Lower lobe of right lung (tissue), 2 donors: ENCODE data around the gene LIMS3. TPM values are rescaled to one million over a fixed set of nuclear protein-coding genes. Genes with fewer than 3 reads are reported as not detected.
A peak's percentile ranks its signal among the peaks of the same experiment; 100 is the strongest.
"Not testable (repeated sequence)": the region's sequence is repeated elsewhere in the genome, so short reads cannot be mapped to it uniquely, and the experiment has no call there.

Experiments used
- ATAC-seq, 2 donors: fragments of 200-7000 bp; cut with Tn5 transposase; one replicate each; pipeline ENCODE4 v1.9.1; 2020 to 2022; ENCODE audit warnings: mild to moderate bottlenecking in 2 of 2, moderate library complexity in 2 of 2
- DNase-seq: peaks from one replicate; pipeline ENCODE4 v3.0.0-alpha.2; 2020
- H3K27ac ChIP-seq: fragments of 200-600 bp; one replicate; pipeline ENCODE4 v1.8.0; 2022
- H3K27me3 ChIP-seq: fragments of 200-600 bp; one replicate; pipeline ENCODE4 v1.8.0; 2022; ENCODE audit warnings: low read depth
- H3K36me3 ChIP-seq: fragments of 200-600 bp; one replicate; pipeline ENCODE4 v1.8.0; 2022; ENCODE audit warnings: mild to moderate bottlenecking
- H3K4me1 ChIP-seq: fragments of 200-600 bp; one replicate; pipeline ENCODE4 v1.8.0; 2022
- H3K4me3 ChIP-seq: fragments of 200-600 bp; one replicate; pipeline ENCODE4 v1.8.0; 2022; ENCODE audit warnings: mild to moderate bottlenecking
- H3K9me3 ChIP-seq: fragments of 200-600 bp; one replicate; pipeline ENCODE4 v1.8.0; 2022
- intact Hi-C: fragments of 100-400 bp; cut with DNase I; formaldehyde crosslinking; loops from one replicate; pipeline ENCODE4 v1.11.0; 2022
- total RNA-seq: library from RNA; stranded (reverse); fragmentation: NEBNext Ultra II Directional; extraction: Animal tissue kit (Norgen Biotek cat#: 25700); gene quantifications from one replicate; pipeline ENCODE4 v1.2.1, GENCODE V29; 2021
- donor health status: DM: no; HTN: yes; CAD: no; lungs with severe emphysema.

Gene LIMS3
- total RNA-seq, 1 donor from 2014 or later = 2.4 TPM

GRCh38 chr2:109947959-109948520 is 49.6 kb downstream of the LIMS3 start:
- H3K9me3 ChIP-seq, H3K27me3 ChIP-seq, DNase-seq, intact Hi-C loops, H3K4me3 ChIP-seq, H3K36me3 ChIP-seq, H3K4me1 ChIP-seq, H3K27ac ChIP-seq: not testable (repeated sequence)
- peak in 1 of 2 donors; percentile 13 for ATAC-seq

- H3K27ac ChIP-seq, ATAC-seq, DNase-seq, H3K36me3 ChIP-seq, H3K9me3 ChIP-seq, H3K27me3 ChIP-seq, H3K4me3 ChIP-seq, H3K4me1 ChIP-seq, intact Hi-C loops: not testable (repeated sequence)
Measured at GRCh38 chr2:109950146-109950843, 51.8 kb downstream of the LIMS3 start.

GRCh38 chr2:109963942-109964341 is 65.5 kb downstream of the LIMS3 start:
- ATAC-seq, H3K36me3 ChIP-seq, DNase-seq, H3K4me3 ChIP-seq, H3K9me3 ChIP-seq, H3K27ac ChIP-seq, intact Hi-C loops, H3K4me1 ChIP-seq, H3K27me3 ChIP-seq: not testable (repeated sequence)

GRCh38 chr2:109965482-109965881 is 67.0 kb downstream of the LIMS3 start:
- H3K27me3 ChIP-seq, H3K4me3 ChIP-seq, intact Hi-C loops, DNase-seq, H3K4me1 ChIP-seq, H3K27ac ChIP-seq, ATAC-seq, H3K36me3 ChIP-seq, H3K9me3 ChIP-seq: not testable (repeated sequence)

GRCh38 chr2:109966107-109966736 is 67.7 kb downstream of the LIMS3 start:
- ATAC-seq, H3K27me3 ChIP-seq, intact Hi-C loops, H3K36me3 ChIP-seq, H3K4me1 ChIP-seq, H3K4me3 ChIP-seq, H3K27ac ChIP-seq, DNase-seq, H3K9me3 ChIP-seq: not testable (repeated sequence)

GRCh38 chr2:109966858-109967257 is 68.4 kb downstream of the LIMS3 start:
- H3K9me3 ChIP-seq, H3K27me3 ChIP-seq, intact Hi-C loops, DNase-seq, H3K4me1 ChIP-seq, ATAC-seq, H3K27ac ChIP-seq, H3K36me3 ChIP-seq, H3K4me3 ChIP-seq: not testable (repeated sequence)

- ATAC-seq = peak; percentile 81 to 87
- H3K4me1 ChIP-seq, intact Hi-C loops, H3K9me3 ChIP-seq, H3K27ac ChIP-seq, H3K27me3 ChIP-seq, DNase-seq, H3K36me3 ChIP-seq, H3K4me3 ChIP-seq: not testable (repeated sequence)
Measured at GRCh38 chr2:109969864-109970263, 71.4 kb downstream of the LIMS3 start.

GRCh38 chr2:109971710-109972109 is 73.2 kb downstream of the LIMS3 start:
- H3K27ac ChIP-seq, H3K4me1 ChIP-seq, H3K4me3 ChIP-seq, H3K9me3 ChIP-seq, DNase-seq, ATAC-seq, H3K36me3 ChIP-seq, intact Hi-C loops, H3K27me3 ChIP-seq: not testable (repeated sequence)

Other genes starting within 250 kb of the LIMS3 start
- gene RGPD5, start 104.4 kb upstream of the LIMS3 start, total RNA-seq = 84.4 TPM
- gene MALL, start 217.1 kb downstream of the LIMS3 start, total RNA-seq = 82.7 TPM